Measurements from ENCODE around the gene SWI5. TPM values are rescaled to one million over a fixed set of nuclear protein-coding genes. Genes with fewer than 3 reads are reported as not detected.

The SWI5 gene
- total RNA-seq, 3 donors from 2014 or later (not counting 1 experiment from before 2014, with no cell fraction given), result 6.3 to 9.3 (median 8.4) TPM

DNA sequence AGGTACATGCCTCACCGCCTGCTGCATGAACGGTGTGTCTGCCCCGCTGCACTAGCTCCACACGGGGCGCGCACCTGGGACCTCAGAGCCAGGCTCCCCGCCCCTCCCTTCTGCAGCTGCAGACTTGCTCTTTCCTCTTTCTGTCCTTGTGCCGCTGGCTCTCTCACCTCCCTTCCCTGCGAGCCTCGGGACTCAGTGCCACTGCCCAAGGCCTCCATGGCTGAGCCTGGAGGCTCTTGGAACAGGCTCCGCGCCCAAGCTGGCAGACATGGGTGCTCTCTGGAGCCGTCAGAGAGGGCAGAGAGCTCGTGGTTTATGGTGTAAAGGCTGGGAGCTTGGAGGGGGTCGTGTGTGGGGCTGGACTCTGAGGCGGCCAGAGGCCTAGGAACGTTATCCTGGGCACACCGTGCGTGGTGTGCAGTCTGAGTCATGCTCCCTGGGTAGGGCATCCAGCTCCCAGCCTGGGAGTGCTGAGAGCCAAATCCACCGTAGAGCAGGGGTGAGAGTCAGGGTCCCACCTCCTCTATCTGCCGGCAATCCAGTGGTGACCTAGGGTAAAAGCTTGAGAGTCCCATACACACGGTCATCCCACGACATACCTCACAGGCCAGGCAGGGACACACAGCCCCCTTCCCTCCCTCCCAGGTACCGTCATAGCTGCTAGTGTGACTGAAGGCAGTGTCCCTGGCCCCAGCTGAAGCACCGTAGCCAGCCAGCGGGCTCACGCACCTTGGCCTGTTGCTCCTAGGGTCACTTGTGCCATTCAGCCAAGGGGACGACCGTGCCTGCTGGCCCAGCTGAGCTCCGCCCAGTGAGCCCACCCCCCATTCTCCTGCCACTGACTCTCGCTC, 22.7 kb upstream of the SWI5 start:
- Histone ChIP-seq H3K9me3 (ENCODE audit: control insufficient read depth, insufficient read depth, low read length) (no peaks in the 10 kb centered on the region), H3K4me3 (ENCODE audit: low read length) (no peak overlapping the region), H3K4me1 (ENCODE audit: control insufficient read depth, insufficient read depth, low read length) (peaks cover 20% of the 10 kb centered on the region), H3K36me3 (ENCODE audit: control insufficient read depth, insufficient read depth, low read length) (peaks cover 15% of the 10 kb centered on the region), H3K27ac (ENCODE audit: low read length) (no peak overlapping the region), H3K27me3 (ENCODE audit: control insufficient read depth, insufficient read depth, low read length) (no peaks in the 10 kb centered on the region)
- Mint-ChIP-seq H3K27me3 (ENCODE audit: low read depth in 2 of 2) (peaks cover 0 to 7% of the 10 kb centered on the region in 2 donors), H3K4me3 (peak overlapping the region; percentile 25), H3K9me3 (no peaks in the 10 kb centered on the region), H3K4me1 (peaks cover 11 to 21% of the 10 kb centered on the region in 2 donors), H3K36me3 (no peaks in the 10 kb centered on the region), H3K27ac (no peak overlapping the region)
- 86% methylated on average over 31 of the region's 31 CpGs for WGBS (ENCODE audit: insufficient coverage)
- DNase-seq (no peak), ATAC-seq (no peak)
- intact Hi-C loops (cut with micrococcal nuclease), result no loop called here
- no peak for TF ChIP-seq CTCF (IDR thresholded peaks at IDR 0.05)

DNA sequence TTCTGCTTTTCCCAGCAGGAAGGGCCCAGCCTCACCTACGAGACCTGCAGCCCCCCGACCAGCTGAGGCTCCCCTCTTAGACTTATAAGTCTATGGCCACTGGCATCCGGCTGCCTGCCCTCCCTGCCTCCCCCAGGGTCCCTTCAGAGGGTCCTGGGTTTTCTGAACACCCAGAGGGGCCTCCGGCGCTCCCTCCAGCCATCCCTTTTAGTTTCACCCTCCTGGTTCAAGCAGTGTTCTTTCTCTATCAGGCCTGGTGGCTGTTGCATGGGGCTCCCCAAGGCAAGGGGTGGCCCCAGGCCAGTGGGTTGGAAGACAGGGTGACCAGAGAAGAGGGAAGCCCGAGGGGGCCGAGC, 22.1 kb upstream of the SWI5 start:
- no peaks in the 10 kb centered on the region for H3K27me3 ChIP-seq (ENCODE audit: control insufficient read depth, insufficient read depth, low read length)
- no peak overlapping the region for H3K27ac ChIP-seq (ENCODE audit: low read length)
- no peak overlapping the region for H3K4me3 ChIP-seq (ENCODE audit: low read length)
- Mint-ChIP-seq H3K36me3 (no peaks in the 10 kb centered on the region), H3K27me3 (ENCODE audit: low read depth in 2 of 2) (peaks cover 0 to 7% of the 10 kb centered on the region in 2 donors), H3K27ac (no peak overlapping the region), H3K4me3 (peak overlapping the region; percentile 25), H3K4me1 (peaks cover 11 to 21% of the 10 kb centered on the region in 2 donors), H3K9me3 (no peaks in the 10 kb centered on the region)
- WGBS (ENCODE audit: insufficient coverage), result 84% methylated on average over 7 of the region's 7 CpGs
- no peak for ATAC-seq
- H3K9me3 ChIP-seq (ENCODE audit: control insufficient read depth, insufficient read depth, low read length), result no peaks in the 10 kb centered on the region
- DNase-seq, result no peak
- H3K36me3 ChIP-seq (ENCODE audit: control insufficient read depth, insufficient read depth, low read length), result peaks cover 21% of the 10 kb centered on the region
- intact Hi-C loops (cut with micrococcal nuclease), result no loop called here
- no peak for TF ChIP-seq CTCF (IDR thresholded peaks at IDR 0.05)
- H3K4me1 ChIP-seq (ENCODE audit: control insufficient read depth, insufficient read depth, low read length), result peaks cover 20% of the 10 kb centered on the region

DNA sequence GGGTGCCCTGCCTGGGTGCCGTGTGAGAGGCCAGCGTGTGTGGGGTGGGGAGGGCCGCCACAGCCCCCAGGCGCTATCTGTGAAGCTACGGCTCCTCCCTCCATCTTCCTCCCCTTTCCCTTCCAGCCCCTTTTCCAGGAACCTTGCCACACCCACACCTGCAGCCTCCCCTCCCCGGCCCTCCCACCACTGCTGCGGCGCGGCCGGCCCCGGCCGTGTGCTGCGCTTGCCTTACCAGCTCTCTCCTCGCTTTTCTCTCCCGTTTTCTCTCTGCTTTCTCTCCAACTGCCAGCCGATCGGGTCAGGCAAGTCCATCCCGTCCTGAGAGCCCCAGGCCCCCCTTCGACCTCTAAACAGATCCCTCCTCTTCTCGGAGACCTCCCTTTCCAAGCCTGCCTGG, 21.7 kb upstream of the SWI5 start:
- Histone ChIP-seq H3K9me3 (ENCODE audit: control insufficient read depth, insufficient read depth, low read length) (no peaks in the 10 kb centered on the region), H3K27ac (ENCODE audit: low read length) (no peak overlapping the region), H3K36me3 (ENCODE audit: control insufficient read depth, insufficient read depth, low read length) (peaks cover 25% of the 10 kb centered on the region), H3K4me1 (ENCODE audit: control insufficient read depth, insufficient read depth, low read length) (peaks cover 20% of the 10 kb centered on the region), H3K4me3 (ENCODE audit: low read length) (no peak overlapping the region), H3K27me3 (ENCODE audit: control insufficient read depth, insufficient read depth, low read length) (no peaks in the 10 kb centered on the region)
- Mint-ChIP-seq H3K4me3 (no peak overlapping the region), H3K4me1 (peaks cover 11 to 21% of the 10 kb centered on the region in 2 donors), H3K27me3 (ENCODE audit: low read depth in 2 of 2) (peaks cover 0 to 7% of the 10 kb centered on the region in 2 donors), H3K36me3 (no peaks in the 10 kb centered on the region), H3K9me3 (no peaks in the 10 kb centered on the region), H3K27ac (no peak overlapping the region)
- intact Hi-C loops (cut with micrococcal nuclease), result no loop called here
- ATAC-seq (no peak), DNase-seq (no peak)
- TF ChIP-seq CTCF (IDR thresholded peaks at IDR 0.05), result no peak
- 95% methylated on average over 18 of the region's 20 CpGs for WGBS (ENCODE audit: insufficient coverage)

All from natural killer cell (primary cell).